Measurements from ENCODE around the gene TEX9. TPM values are rescaled to one million over a fixed set of nuclear protein-coding genes. Genes with fewer than 3 reads are reported as not detected.

The TEX9 gene
- total and polyA plus RNA-seq, 2 donors (not counting 1 experiment from before 2014, with no cell fraction given), result 2.2 to 4.5 TPM

GRCh38 chr15:56320861-56321260 is 44.4 kb upstream of the TEX9 start:
- no peaks in the 10 kb centered on the region for H3K79me2 ChIP-seq (ENCODE audit: control insufficient read depth, insufficient read depth, low read length)
- peak in 1 of 2 donors; percentile 6 for DNase-seq (ENCODE audit: low read depth in 2 of 2)
- H3K9ac ChIP-seq (ENCODE audit: insufficient read depth, low read length), result no peak overlapping the region
- no peak overlapping the region for H3K4me2 ChIP-seq (ENCODE audit: extremely low read depth, insufficient read depth, low read length)
- H3K27me3 ChIP-seq (ENCODE audit: control insufficient read depth, insufficient read depth, low read length), result no peaks in the 10 kb centered on the region
- H3K4me3 ChIP-seq (replicated peaks in 1 of 4; ENCODE audit: control extremely low read depth in 1 of 4, insufficient read depth in 1 of 4, low read depth in 3 of 4, low read length in 4 of 4), result no peak overlapping the region
- H2AFZ ChIP-seq (ENCODE audit: low read length), result no peak overlapping the region
- no peaks in the 10 kb centered on the region for H4K20me1 ChIP-seq (ENCODE audit: control insufficient read depth, extremely low read depth, insufficient read depth, low read length)
- TF ChIP-seq EZH2 (IDR thresholded peaks at IDR 0.05; ENCODE audit: low read length, missing control alignments) (no peak), CTCF (conservative IDR thresholded peaks at IDR 0.05 in 1 of 2, IDR thresholded peaks at IDR 0.05 in 1 of 2; ENCODE audit: low read depth in 1 of 2, low read length in 2 of 2) (no peak)
- no peaks in the 10 kb centered on the region for H3K4me1 ChIP-seq (ENCODE audit: control insufficient read depth, extremely low read depth, insufficient read depth, low read length)
- no peaks in the 10 kb centered on the region for H3K36me3 ChIP-seq (ENCODE audit: control insufficient read depth, insufficient read depth, low read length)
- H3K27ac ChIP-seq (ENCODE audit: insufficient read depth, low read length), result no peak overlapping the region
- no peaks in the 10 kb centered on the region for H3K9me3 ChIP-seq (ENCODE audit: control insufficient read depth, insufficient read depth, low read depth, low read length)

DNA sequence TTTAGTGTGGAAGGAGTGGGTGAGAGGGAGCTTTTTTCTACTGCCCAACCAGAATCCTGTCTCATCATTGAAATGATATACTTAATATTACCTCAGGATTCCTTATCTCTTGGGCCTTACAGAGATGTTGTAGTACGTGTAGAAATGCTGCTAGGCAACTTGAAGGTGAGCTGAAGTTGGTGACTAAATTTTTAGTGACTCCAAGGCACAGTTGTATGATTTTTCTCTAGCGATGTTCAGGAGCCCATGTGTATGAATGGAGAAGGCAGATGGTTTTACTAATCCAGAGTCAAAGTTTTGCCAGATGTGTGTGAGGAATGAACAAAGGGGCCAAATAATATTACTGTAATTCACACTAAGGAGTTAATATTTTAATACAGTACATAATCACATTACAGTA is 42.8 kb upstream of the TEX9 start:
- no peaks in the 10 kb centered on the region for H3K27me3 ChIP-seq (ENCODE audit: control insufficient read depth, insufficient read depth, low read length)
- no peak for TF ChIP-seq EZH2 (IDR thresholded peaks at IDR 0.05; ENCODE audit: low read length, missing control alignments)
- no peak for TF ChIP-seq CTCF (conservative IDR thresholded peaks at IDR 0.05 in 1 of 2, IDR thresholded peaks at IDR 0.05 in 1 of 2; ENCODE audit: low read depth in 1 of 2, low read length in 2 of 2)
- H4K20me1 ChIP-seq (ENCODE audit: control insufficient read depth, extremely low read depth, insufficient read depth, low read length), result no peaks in the 10 kb centered on the region

GRCh38 chr15:56323435-56323834 is 41.8 kb upstream of the TEX9 start:
- no peaks in the 10 kb centered on the region for H3K36me3 ChIP-seq (ENCODE audit: control insufficient read depth, insufficient read depth, low read length)
- no peaks in the 10 kb centered on the region for H3K27me3 ChIP-seq (ENCODE audit: control insufficient read depth, insufficient read depth, low read length)
- H3K79me2 ChIP-seq (ENCODE audit: control insufficient read depth, insufficient read depth, low read length), result no peaks in the 10 kb centered on the region
- H2AFZ ChIP-seq (ENCODE audit: low read length), result no peak overlapping the region
- no peaks in the 10 kb centered on the region for H4K20me1 ChIP-seq (ENCODE audit: control insufficient read depth, extremely low read depth, insufficient read depth, low read length)
- H3K4me1 ChIP-seq (ENCODE audit: control insufficient read depth, extremely low read depth, insufficient read depth, low read length), result no peaks in the 10 kb centered on the region
- DNase-seq (ENCODE audit: low read depth in 2 of 2), result no peak
- H3K4me3 ChIP-seq (replicated peaks in 1 of 4; ENCODE audit: control extremely low read depth in 1 of 4, insufficient read depth in 1 of 4, low read depth in 3 of 4, low read length in 4 of 4), result no peak overlapping the region
- no peak overlapping the region for H3K27ac ChIP-seq (ENCODE audit: insufficient read depth, low read length)
- H3K9ac ChIP-seq (ENCODE audit: insufficient read depth, low read length), result no peak overlapping the region
- TF ChIP-seq EZH2 (IDR thresholded peaks at IDR 0.05; ENCODE audit: low read length, missing control alignments) (no peak), CTCF (conservative IDR thresholded peaks at IDR 0.05 in 1 of 2, IDR thresholded peaks at IDR 0.05 in 1 of 2; ENCODE audit: low read depth in 1 of 2, low read length in 2 of 2) (no peak)
- no peak overlapping the region for H3K4me2 ChIP-seq (ENCODE audit: extremely low read depth, insufficient read depth, low read length)
- H3K9me3 ChIP-seq (ENCODE audit: control insufficient read depth, insufficient read depth, low read depth, low read length), result no peaks in the 10 kb centered on the region

More for the DNA sequence above, 42.8 kb upstream of the TEX9 start:
- no peak overlapping the region for H3K4me3 ChIP-seq (replicated peaks in 1 of 4; ENCODE audit: control extremely low read depth in 1 of 4, insufficient read depth in 1 of 4, low read depth in 3 of 4, low read length in 4 of 4)
- H3K4me1 ChIP-seq (ENCODE audit: control insufficient read depth, extremely low read depth, insufficient read depth, low read length), result no peaks in the 10 kb centered on the region
- no peak overlapping the region for H3K27ac ChIP-seq (ENCODE audit: insufficient read depth, low read length)
- no peak for DNase-seq (ENCODE audit: low read depth in 2 of 2)
- H2AFZ ChIP-seq (ENCODE audit: low read length), result no peak overlapping the region
- H3K9ac ChIP-seq (ENCODE audit: insufficient read depth, low read length), result no peak overlapping the region
- no peaks in the 10 kb centered on the region for H3K9me3 ChIP-seq (ENCODE audit: control insufficient read depth, insufficient read depth, low read depth, low read length)
- H3K79me2 ChIP-seq (ENCODE audit: control insufficient read depth, insufficient read depth, low read length), result no peaks in the 10 kb centered on the region
- H3K4me2 ChIP-seq (ENCODE audit: extremely low read depth, insufficient read depth, low read length), result no peak overlapping the region
- no peaks in the 10 kb centered on the region for H3K36me3 ChIP-seq (ENCODE audit: control insufficient read depth, insufficient read depth, low read length)
